NCI-H146 treated with DMSO at 0.1 percent for 48 hours (cell line): Measurements from ENCODE around the gene H1-8.
"Not testable (repeated sequence)": the region's sequence is repeated elsewhere in the genome, so short reads cannot be mapped to it uniquely, and the experiment has no call there.

Source experiments
- DNase-seq: peaks from one replicate; lab custom pipeline; 2025; ENCODE audit not compliant: unreplicated experiment; lab: John Stamatoyannopoulos, UW

Gene H1-8

DNA sequence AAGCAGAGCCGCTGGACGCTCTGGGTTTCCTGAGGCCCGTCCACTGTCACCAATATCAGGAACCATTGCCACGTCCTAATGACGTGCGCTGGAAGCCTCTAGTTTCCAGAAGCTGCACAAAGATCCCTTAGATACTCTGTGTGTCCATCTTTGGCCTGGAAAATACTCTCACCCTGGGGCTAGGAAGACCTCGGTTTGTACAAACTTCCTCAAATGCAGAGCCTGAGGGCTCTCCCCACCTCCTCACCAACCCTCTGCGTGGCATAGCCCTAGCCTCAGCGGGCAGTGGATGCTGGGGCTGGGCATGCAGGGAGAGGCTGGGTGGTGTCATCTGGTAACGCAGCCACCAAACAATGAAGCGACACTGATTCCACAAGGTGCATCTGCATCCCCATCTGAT, 11.3 kb upstream of the H1-8 start:
- no peak for DNase-seq

DNA sequence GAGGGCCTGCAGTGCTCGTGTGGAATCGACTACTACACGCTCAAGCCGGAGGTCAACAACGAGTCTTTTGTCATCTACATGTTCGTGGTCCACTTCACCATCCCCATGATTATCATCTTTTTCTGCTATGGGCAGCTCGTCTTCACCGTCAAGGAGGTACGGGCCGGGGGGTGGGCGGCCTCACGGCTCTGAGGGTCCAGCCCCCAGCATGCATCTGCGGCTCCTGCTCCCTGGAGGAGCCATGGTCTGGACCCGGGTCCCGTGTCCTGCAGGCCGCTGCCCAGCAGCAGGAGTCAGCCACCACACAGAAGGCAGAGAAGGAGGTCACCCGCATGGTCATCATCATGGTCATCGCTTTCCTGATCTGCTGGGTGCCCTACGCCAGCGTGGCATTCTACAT, 10.7 kb upstream of the H1-8 start:
- no peak for DNase-seq

DNA sequence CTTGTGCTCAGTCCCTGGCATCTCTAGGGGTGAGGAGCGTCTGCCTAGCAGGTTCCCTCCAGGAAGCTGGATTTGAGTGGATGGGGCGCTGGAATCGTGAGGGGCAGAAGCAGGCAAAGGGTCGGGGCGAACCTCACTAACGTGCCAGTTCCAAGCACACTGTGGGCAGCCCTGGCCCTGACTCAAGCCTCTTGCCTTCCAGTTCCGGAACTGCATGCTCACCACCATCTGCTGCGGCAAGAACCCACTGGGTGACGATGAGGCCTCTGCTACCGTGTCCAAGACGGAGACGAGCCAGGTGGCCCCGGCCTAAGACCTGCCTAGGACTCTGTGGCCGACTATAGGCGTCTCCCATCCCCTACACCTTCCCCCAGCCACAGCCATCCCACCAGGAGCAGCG, 9.6 kb upstream of the H1-8 start:
- DNase-seq: no peak

DNA sequence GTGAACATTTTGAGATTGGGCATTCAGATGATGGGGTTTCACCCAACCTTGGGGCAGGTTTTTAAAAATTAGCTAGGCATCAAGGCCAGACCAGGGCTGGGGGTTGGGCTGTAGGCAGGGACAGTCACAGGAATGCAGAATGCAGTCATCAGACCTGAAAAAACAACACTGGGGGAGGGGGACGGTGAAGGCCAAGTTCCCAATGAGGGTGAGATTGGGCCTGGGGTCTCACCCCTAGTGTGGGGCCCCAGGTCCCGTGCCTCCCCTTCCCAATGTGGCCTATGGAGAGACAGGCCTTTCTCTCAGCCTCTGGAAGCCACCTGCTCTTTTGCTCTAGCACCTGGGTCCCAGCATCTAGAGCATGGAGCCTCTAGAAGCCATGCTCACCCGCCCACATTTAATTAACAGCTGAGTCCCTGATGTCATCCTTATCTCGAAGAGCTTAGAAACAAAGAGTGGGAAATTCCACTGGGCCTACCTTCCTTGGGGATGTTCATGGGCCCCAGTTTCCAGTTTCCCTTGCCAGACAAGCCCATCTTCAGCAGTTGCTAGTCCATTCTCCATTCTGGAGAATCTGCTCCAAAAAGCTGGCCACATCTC, 8.4 kb upstream of the H1-8 start:
- DNase-seq: no peak

DNA sequence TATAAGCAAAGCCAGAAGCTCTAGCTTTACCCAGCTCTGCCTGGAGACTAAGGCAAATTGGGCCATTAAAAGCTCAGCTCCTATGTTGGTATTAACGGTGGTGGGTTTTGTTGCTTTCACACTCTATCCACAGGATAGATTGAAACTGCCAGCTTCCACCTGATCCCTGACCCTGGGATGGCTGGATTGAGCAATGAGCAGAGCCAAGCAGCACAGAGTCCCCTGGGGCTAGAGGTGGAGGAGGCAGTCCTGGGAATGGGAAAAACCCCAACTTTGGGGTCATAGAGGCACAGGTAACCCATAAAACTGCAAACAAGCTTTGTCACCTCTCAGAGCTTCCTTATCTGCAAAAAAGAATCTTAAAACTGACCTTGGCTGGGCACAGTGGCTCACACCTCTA, 7.9 kb upstream of the H1-8 start:
- no peak for DNase-seq

DNA sequence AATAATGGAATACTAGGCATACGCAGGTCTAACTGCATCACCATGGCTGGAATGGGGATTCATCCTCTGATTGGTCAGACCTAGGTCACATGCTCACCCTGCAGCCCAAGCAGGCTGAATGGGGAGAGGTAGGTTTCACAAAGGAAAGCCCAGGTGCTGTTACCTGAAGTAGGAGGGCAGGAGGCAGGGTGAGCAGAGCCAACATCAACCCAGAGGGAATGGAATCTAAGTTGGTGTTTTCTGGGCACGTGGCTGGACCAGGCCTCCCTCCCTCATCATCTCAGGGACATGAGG, 6.7 kb upstream of the H1-8 start:
- no peak for DNase-seq

DNA sequence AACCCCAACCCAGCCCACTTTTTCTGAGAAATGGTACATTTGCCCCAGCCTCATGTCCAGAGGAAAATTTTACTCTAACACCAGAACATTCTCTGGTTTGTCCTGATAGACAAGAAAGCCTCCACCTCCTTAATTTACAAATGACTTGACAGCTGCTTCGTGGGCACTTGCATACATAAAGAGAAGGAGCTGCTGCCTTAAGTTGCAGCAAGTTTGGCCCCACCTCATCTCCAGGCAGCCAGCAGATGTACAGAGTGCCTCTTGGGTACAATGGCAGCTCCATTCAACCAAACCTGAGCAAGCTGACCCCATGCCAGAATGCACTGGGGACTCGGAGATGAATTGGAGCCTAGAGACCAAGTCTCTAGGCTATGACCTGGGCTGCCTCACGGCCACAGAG, 6.2 kb upstream of the H1-8 start:
- DNase-seq: no peak

DNA sequence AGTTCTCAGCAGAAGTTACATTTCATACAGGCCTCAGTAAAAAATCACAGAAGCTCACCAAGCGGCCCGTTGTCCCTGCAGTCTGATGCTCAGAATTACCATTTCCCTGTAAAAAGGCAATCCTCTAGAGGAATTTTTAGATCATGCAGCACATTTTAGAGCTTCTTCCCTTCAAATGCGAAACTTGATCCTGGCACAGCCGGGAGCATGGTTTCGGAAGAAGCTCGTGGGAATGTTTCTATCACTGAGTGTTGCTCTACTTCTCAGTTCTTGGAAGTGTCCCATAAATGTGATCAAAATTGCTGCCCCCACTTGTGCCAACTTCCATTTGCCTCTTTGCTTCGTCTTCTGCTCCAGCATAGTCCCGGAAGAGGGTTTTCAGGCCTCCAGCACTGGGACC, 3.8 kb upstream of the H1-8 start:
- no peak for DNase-seq

DNA sequence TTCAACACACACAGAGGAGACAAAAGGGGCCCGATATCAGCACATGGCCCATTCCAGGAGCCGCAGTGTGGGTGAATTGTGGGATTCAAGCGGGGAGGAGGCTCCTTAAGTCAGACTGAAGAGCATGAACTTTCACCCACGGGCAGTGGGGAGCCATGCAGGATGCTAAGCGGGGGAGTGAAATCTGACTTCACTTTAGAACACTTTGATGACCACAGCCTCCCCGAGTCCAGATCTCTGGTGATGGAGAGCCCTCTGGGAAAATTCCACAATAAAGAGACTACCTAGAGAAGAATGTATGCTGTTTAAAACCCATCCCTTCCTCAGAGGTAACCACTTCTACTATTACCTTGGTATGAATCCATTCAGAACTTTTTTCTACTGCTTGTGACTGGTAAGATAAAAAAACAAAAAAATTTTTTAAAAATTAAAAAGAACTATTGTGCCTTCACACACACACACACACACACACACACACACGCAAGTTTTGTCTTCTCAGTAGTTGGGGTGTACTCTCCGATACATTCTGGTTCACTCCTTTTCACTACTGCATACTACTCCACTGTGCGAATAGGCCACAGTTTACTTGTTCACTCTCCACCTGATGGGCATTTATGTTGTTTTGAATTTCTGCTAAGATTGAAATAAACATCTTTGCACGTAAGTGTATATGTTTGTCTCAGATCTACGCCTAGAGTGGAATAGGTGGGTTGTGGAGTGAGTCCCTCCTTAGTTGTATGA, 2.0 kb upstream of the H1-8 start:
- no peak for DNase-seq

DNA sequence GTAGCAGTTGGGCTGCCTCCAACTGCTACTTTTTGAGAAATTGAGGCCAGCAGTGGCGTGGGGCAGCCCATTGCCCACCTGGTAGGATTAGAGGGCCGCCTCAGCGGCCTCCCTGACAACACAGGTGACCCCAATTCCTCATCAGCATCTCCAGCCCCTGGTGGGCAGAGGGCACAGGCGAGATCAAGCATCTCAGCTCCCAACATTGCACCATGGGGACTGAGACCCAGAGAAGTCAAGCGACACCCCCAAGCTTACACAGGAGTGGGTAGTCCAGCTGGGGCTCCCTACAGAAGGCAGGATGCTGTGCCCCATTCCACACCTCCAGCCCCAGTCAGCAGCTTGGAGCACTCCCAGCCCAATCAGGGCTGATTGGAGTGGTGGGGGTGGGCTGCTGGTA, 228 bp upstream of the H1-8 start:
- DNase-seq: no peak

DNA sequence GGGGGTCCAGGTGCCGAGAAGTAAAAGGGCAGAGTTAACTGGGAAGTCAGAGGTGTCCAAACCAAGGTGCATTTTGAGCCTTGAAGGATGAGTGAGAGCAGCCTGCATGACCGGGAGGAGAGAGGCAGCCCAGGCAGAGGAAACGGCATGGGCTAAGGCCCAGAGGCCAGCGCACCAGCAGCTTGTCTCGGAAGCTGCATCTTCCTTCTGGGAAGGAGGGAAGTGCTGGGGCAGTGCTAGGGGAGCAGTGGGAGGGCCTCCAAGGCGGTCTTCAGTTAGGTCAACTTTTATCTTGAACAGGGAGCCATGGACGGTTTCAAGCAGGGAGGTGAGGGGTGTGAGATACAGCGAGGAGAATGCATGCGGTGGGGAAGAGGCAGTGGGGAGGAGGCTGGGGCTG, 1.0 kb downstream of the H1-8 start:
- DNase-seq: no peak

DNA sequence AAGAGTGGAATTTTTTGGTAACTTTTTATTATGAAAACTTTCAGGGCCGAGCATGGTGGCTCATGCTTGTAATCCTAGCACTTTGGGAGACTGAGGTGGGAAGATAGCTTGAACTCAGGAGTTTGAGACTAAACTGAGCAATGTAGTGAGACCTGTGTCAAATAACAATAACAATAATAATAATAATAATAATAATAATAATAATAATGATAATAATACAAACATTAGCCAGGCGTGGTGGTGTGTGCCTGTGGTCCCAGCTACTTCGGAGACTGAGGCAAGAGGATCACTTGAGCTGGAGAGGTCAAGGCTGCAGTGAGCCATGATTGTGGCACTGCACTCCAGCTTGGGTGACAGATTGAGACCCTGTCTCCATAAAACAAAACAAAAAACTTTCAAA, 3.0 kb downstream of the H1-8 start:
- not testable (repeated sequence) for DNase-seq

DNA sequence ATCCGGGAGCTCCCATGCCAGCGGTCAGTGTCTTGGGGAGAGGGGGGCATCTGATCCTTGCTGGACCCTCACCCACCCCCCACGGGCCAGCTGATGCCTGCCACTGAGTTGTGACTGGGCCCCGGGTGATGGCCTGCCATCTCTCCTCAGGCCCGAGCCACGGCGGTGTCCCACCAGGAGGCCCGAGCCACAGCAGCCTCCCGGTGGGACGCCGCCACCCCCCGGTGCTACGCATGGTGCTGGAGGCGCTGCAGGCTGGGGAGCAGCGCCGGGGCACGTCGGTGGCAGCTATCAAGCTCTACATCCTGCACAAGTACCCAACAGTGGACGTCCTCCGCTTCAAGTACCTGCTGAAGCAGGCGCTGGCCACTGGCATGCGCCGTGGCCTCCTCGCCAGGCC, 4.3 kb downstream of the H1-8 start:
- DNase-seq: no peak

DNA sequence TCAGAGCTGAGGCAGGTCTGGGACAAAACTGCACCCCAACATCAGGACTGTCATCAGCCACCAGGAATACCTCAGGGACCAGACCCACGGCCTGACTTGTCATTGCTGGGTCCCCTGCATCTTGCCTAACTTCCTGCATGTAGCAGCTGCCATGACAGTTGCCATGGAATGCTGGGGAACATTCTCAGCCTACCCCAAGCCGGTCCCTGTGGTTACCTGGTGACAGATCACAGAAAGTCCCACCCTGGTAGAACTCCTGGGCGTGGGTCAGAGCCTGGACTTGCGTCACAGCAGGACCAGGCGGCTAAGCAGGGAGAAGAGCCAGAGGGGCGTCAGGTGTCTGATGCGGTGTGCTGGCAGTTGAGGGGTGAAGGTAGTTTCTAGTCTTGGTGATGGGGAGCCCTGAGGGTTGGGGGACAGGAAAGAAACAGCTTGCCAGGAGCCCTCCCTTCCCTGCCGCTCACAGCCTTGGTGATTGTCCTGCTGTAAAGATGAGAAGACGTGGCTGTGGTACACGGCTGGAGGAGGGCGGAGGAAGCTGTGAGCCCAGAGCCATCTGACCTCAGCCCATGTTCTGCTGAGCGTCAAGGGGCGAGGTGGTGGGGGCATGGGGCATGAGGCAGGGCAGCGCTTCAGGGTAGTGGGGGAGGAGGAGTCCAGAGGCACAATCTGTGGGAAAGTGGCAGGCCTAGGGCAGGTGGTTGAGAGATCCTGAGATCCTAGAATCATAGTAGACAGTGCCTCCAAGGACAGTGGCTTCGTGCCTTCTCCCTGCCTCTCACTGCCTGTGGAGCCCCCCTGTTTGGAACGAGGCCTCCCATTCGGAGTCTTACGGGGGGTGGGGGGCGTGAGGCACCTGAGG, 5.4 kb downstream of the H1-8 start:
- DNase-seq: no peak

DNA sequence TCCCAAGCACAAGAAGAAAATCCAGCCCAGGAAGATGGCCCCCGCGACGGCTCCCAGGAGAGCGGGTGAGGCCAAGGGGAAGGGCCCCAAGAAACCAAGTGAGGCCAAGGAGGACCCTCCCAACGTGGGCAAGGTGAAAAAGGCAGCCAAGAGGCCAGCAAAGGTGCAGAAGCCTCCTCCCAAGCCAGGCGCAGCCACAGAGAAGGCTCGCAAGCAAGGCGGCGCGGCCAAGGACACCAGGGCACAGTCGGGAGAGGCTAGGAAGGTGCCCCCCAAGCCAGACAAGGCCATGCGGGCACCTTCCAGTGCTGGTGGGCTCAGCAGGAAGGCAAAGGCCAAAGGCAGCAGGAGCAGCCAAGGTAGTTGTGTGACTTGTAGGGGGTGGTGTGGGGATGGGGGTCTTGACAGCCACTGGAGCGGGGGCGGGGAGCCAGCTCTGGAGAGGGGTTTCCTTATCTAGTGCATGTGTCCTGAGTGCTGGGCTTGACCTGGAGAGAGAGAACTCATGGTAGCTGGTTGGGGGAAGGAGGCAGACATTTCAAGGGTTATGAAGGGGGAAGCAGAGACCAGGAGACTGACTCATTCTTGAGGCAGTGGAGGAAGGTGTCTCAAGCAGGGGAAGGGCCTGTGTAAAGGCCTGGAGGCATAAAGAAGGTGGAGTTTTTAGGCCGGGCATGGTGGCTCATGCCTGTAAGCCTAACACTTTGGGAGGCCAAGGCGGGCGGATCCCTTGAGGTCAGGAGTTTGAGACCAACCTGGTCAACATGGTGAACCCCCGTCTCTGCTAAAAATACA, 6.2 kb downstream of the H1-8 start:
- DNase-seq: no peak

DNA sequence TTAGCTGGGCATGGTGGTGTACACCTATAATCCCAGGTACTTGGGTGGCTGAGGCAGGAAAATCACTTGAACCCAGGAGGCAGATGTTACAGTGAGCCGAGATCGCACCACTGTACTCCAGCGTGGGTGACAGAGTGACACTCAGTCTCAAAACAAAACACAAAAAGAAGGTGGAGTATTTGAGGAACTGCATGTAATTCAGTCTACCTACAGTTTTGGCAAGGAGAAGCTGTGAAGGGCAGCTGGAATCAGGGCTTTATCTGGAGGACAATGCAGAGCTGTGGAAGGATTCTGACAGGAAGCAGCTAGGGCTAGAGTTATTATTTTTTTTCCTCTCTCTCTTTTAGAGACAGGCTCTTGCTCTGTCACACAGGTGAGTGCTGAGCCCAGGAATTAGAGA, 6.8 kb downstream of the H1-8 start:
- no peak for DNase-seq

DNA sequence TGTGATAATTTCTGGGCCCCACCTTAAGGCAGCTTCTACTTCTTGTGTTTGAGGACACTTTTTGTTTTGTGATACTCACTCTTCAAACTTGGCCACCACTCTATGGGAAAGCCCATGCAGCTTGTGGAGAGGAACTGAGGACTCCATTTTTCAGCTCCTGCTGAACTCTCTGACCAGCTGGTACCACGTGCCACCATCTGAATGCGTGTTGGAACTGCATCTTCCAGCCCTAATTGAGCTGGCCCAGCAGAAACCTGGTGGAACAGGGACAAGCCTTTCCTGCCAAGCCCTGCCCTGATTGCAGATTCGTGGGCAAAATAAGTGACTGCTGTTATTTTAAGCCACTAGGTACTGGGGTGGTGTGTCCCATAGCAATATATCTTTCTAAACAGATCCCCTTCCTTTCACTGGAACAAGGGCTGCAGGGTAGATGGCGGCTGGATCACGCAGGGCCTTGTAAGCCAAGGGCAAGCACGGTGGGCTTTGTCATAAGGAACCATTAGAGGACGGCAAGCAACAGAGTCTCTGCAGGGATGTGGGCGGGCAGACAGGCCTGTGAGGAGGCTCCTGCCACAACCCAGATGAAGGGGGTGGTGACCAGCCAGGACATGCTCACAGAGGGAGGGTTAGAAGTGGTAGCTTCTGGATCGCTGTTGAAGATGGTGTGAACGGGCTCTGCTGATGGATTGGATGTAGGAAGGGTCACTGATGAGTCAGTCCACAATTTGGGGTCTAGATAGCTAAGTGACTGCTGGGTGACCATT, 9.5 kb downstream of the H1-8 start:
- no peak for DNase-seq

DNA sequence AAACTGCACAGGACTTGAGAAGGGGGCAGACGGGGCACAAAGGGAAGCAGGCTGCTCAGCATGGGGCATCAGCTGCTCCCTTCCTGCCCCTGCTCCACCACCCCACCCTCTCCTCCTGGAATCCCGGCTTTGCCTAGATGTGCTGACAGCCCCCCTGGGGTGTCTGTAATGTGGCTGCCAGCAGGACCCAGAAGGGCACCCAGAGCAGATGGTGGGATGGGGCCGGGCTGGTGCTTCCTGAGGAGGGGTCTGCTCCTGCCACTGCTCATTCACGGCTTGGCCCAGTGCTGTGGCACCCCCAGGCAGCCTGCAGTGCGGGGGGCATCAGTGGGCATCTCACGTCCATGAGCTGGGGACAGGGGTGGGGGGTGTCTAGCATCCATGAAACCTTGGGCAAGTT, 10.2 kb downstream of the H1-8 start:
- peak; percentile 38 for DNase-seq

DNA sequence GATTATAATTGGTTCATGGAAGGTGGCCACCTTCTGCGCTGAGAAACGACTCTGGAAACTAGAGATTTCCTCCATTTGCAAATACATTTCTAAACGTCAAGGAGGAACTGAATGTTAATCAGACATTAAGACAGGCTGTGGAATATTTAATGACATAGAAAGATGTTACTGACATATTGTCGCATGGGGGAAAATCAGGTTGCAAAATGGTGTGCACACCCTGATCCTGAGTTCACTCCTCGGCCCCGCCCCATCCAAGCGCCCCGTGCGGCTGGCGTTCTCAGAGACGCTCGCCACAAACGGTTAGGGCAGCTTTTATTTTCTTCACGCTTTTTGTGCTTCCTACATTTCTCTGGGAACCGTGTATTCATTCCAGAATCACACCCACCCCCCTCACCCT, 10.7 kb downstream of the H1-8 start:
- no peak for DNase-seq

DNA sequence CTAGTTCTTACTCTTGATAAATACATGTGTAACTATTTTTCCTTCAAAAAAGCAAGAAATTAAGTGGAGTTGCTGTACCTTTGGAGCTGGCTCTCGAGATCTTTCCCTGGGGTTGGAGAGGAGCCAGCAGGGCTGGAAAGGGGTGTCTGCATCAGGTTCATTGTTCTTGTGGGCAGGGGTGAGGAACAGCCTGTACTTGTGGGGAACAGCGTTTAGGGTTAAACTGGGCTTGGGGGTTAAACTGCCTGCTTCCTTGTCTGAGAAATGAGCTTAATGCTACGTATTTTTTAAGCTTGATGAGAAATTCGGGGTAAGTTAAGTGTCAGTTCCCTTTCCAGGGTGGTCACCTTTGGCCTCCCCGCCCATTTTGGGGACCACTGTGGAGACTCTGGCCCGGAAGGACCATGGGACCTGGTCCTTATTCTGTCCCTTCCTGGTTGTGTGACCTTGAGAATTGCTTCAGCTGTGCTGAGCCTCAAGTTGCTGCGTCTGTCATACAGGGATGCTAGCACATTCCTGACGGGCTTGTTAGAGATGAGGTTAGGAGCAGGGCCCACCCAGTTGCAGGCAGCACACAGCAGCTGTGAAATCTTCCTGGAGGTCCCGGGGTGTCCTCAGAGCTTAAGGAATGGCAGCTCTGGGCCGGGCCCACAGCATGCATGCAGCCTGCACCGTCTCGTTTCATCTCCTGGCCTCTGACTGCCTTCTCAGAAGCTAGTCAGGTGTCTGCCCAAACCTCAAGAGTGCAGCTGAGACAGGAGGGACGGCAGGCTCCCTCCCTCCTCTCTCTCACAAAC, 11.6 kb downstream of the H1-8 start:
- DNase-seq: no peak
